Stimulated activated CD4-positive, alpha-beta T cell treated with anti-CD3 and anti-CD28 coated beads, Interleukin-4, amount 100 ng/mL, for 4 hours (primary cell): Measurements from ENCODE around the gene HNRNPM.
"Not testable (repeated sequence)": the region's sequence is repeated elsewhere in the genome, so short reads cannot be mapped to it uniquely, and the experiment has no call there.

Experiments
- DNase-seq, 2 experiments: peaks; one replicate each; pipeline ENCODE4 v3.0.0-alpha.2; 2020

The HNRNPM gene

GRCh38 chr19:8429044-8429443 is 15.7 kb upstream of the HNRNPM start:
- DNase-seq, result no peak

- no peak for DNase-seq
These were observed 14.9 kb upstream of the HNRNPM start for GRCh38 chr19:8429826-8430225.

GRCh38 chr19:8430650-8431049 is 14.1 kb upstream of the HNRNPM start:
- DNase-seq, result no peak

GRCh38 chr19:8438236-8438635 is 6.5 kb upstream of the HNRNPM start:
- no peak for DNase-seq

DNA sequence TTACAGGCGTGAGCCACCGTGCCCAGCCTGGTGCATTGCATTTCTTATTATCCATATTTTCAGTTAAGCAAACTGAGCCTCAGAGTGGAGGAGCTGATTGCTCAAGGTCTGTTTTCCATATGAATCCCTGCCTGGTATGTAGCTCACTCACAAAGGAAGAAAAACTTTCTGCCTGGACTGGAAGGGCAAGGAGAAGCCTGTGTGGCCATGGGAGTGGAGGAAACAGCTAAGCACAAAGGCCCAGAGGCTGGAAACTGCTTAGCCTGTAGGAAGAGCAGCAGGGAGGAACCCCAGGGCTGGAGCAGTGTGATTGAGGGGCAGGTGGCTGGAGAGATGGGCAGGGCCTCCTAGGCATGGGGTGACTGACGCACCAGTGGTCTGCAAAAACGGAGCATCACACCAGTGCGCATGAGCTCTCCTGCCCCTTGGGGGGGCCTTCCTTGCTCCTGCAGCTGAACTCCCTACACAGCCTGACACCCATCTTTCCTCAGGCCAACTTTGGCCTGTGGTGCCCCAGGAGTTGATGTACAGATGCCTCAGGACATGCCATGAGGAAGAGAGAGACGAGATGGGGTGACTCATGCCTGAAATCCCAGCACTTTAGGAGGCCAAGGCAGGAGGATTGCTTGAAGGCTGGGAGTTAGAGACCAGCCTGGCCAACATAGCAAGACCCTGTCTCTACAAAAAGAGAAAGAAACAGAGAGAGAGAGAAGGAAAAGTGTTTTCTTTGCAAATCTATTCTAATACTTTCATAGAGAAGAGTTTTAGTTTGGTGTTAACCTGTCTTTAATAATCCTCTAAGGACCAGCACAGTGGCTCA is 2.8 kb upstream of the HNRNPM start:
- DNase-seq, result no peak

- not testable (repeated sequence) for DNase-seq
These were observed 567 bp upstream of the HNRNPM start for GRCh38 chr19:8444140-8444676.

GRCh38 chr19:8445488-8446001 is 770 bp downstream of the HNRNPM start:
- peak; percentile 27 to 36 for DNase-seq

- DNase-seq, result no peak
These were observed 1.4 kb downstream of the HNRNPM start for GRCh38 chr19:8446061-8446709.

- DNase-seq, result no peak
These were observed 5.1 kb downstream of the HNRNPM start for GRCh38 chr19:8449830-8450229.

- DNase-seq, result no peak
These were observed 6.6 kb downstream of the HNRNPM start for GRCh38 chr19:8451377-8451776.

GRCh38 chr19:8451885-8452284 is 7.1 kb downstream of the HNRNPM start:
- DNase-seq, result no peak

DNA sequence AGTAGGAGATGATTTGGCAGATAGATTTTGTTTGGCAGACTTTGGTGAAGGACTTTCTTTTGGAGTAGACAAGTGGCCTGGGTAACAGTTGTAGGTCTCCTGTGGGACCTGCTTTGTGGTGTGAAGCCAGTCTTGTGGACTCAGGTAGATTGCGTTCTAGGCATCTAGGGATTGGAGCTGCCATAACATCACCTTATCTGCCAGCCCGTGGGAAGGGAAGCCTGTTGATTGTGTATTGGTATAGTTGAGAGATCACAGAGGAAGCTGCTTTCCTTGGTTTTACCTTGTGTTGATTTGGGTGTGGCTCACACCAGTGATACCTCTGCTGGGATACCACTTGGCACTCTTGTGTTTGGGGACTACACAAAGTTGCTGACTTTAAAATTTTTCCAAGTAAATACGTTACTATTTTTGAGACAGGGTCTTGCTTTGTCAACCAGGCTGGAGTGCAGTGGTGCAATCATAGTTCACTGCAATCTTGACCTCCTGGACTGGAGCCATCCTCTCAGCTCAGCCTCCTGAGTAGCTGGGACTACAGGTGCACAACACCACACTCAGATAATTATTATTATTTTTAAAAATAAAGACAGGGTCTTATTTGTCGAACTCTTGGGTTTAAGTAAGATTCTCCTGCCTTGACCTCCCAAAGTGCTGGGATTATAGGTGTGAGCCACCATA is 7.8 kb downstream of the HNRNPM start:
- DNase-seq, result no peak

DNA sequence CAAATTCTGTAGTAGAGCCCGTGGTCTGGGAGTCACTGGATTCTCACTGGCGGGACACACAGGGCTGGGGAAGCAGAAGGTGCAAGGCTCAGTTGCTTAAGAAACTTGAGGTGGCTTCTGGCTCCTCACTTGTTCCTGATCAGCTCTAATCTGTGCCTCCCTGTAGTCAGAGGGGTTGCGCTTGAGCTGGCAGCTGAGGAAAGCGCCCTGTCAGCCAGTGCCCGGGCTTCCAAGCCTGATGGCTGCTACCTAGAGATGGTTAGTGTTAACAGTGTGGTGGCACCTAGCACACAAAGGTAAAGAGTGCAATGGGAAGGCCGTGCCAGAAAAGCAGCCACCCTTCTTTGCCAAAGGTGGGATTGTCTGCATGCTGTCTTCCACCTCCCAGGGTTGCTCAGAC is 8.8 kb downstream of the HNRNPM start:
- no peak for DNase-seq

GRCh38 chr19:8454218-8454617 is 9.4 kb downstream of the HNRNPM start:
- DNase-seq, result no peak

- no peak for DNase-seq
These were observed 10.2 kb downstream of the HNRNPM start for GRCh38 chr19:8455018-8455417.

DNA sequence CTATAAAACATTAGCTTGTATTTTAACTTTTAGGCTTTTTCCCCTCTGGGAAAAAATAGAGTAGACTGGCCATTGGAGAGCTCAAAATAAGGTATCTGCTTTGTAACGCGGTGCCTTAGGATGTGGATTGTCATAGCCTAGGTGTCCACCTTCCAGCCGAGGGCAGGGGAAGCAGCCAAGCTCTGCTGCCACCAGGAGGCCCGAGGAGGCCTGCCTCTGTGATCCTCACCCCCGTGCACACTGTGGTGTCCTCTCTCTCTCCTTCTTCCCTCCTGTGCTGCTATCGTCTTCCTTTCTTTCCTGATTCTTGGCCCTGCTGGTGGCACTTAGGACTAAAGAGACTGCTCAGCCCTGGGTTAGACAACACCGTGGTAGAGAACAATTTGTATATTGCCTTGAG is 11.3 kb downstream of the HNRNPM start:
- no peak for DNase-seq

DNA sequence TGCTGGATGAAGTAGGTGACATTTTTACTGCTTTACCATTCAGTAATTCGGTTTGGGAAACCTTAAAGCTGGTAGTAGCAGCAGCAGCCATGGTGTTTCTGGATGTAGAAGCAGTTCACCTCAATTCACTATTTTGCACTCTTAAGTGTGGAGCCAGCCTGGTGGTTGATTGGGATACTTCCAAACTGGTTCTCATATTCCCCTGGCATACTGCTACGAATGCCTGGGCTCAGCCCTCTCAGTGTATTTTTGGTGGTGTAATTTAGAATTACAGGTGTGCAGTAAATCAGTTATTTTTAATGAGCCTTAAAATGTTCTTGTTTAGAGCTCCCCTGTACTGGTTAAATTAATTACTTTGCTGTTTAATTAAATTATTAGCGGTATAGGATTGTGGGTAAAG is 12.4 kb downstream of the HNRNPM start:
- no peak for DNase-seq

- DNase-seq, result no peak
These were observed 13.1 kb downstream of the HNRNPM start for GRCh38 chr19:8457827-8458226.

DNA sequence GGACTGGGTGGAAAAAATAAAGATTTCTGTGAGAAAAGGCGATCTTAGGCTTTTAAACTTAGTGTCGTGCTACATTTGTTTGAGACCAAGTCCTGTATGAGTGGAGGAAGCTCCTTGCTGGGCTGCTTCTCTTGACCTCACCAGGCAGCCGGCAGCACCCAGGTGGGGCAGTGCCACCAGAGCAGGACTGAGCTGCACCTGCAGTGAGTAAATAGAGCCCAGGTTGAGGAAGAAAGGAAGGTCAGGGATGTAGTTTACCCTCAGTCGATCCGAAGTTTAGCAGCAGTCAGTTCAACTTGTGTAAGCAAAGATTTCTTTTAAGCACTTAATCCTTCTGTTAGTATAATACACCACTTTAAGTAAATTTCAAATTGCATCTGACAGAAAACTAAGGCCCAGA is 13.6 kb downstream of the HNRNPM start:
- DNase-seq, result no peak

DNA sequence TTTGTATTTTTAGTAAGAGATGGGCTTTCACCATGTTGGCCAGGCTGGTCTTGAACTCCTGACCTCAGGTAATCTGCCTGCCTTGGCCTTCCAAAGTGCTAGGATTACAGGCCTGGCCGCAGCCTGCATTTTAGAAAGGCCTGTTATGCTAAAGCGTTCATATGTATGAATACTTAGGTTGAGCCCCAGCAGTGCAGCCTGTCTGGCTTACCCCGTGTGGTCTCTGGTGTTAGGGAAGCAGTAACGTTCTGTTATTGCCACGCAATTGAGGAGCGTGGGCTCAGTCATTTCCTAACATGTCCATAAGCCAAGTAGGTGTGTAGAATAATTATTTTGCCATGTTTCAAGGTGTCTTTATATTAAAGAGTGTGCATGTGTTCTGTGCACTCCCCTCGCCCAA is 14.3 kb downstream of the HNRNPM start:
- no peak for DNase-seq

GRCh38 chr19:8459520-8460270 is 14.9 kb downstream of the HNRNPM start:
- no peak for DNase-seq

- no peak for DNase-seq
These were observed 15.9 kb downstream of the HNRNPM start for GRCh38 chr19:8460516-8461298.
